ENCODE results near the gene DIP2C. TPM values are rescaled to one million over a fixed set of nuclear protein-coding genes. Genes with fewer than 3 reads are reported as not detected.

DIP2C gene
- total RNA-seq, 1 donor from 2014 or later: 10.1 TPM

DNA sequence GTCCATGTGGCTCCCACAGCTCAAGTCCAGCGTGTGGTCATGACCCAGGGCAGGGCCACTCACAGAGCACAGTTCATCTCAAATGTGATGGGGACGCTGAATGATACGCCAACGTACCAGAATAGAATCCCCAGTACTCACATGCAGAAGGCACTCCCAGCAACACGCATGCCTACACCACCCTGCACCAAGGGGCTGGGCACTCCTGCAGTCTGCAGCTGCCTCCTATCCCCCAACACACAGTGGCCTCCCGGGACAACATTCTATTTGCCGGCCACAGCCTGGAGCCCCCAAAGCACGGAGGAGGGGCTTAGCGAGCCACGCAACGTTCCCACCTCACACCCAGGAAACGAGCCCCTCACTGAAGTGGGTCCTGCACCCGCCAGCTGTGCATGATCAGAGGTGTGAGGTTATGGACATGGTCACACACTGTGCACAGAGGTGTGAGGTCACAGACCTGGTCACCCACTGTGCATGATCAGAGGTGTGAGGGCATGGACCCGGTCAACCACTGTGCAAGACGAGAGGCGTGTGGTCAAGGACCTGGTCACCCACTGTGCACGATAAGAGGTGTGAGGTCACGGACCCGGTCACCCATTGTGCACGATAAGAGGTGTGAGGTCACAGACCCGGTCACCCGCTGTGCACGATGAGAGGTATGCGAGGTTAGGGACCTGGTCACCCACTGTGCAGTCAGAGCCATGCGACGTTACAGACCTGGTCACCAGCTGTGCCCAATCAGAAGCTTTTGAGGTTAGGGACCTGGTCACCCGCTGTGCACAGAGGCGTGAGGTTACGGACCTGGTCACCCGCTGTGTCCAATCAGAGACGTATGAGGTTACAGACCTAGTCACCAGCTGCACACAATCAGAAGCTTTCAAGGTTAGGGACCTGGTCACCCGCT lies 182.8 kb downstream of the DIP2C start:
- H2AFZ ChIP-seq (replicated peaks): no peak overlapping the region
- peaks cover 38% of the 10 kb centered on the region for H4K20me1 ChIP-seq (ENCODE audit: low read depth)
- DNase-seq (ENCODE audit: low spot score): no peak
- peaks cover 10% of the 10 kb centered on the region for H3F3A ChIP-seq (ENCODE audit: low read depth)
- no peak overlapping the region for H3K4me3 ChIP-seq
- Mint-ChIP-seq H3K27me3 (ENCODE audit: insufficient read depth, low read depth) (peaks cover 10% of the 10 kb centered on the region), H3K4me1 (peaks cover 41% of the 10 kb centered on the region), H3K9me3 (no peaks in the 10 kb centered on the region), H3K36me3 (peaks cover 27% of the 10 kb centered on the region), H3K27ac (no peak overlapping the region), H3K4me3 (no peak overlapping the region)
- no peak overlapping the region for H3K27ac ChIP-seq
- TF ChIP-seq EZH2 (IDR thresholded peaks at IDR 0.05): no peak
- TF ChIP-seq EZH2phosphoT487 (IDR thresholded peaks at IDR 0.05): no peak
- TF ChIP-seq, protein P1, sequence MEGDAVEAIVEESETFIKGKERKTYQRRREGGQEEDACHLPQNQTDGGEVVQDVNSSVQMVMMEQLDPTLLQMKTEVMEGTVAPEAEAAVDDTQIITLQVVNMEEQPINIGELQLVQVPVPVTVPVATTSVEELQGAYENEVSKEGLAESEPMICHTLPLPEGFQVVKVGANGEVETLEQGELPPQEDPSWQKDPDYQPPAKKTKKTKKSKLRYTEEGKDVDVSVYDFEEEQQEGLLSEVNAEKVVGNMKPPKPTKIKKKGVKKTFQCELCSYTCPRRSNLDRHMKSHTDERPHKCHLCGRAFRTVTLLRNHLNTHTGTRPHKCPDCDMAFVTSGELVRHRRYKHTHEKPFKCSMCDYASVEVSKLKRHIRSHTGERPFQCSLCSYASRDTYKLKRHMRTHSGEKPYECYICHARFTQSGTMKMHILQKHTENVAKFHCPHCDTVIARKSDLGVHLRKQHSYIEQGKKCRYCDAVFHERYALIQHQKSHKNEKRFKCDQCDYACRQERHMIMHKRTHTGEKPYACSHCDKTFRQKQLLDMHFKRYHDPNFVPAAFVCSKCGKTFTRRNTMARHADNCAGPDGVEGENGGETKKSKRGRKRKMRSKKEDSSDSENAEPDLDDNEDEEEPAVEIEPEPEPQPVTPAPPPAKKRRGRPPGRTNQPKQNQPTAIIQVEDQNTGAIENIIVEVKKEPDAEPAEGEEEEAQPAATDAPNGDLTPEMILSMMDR (IDR thresholded peaks at IDR 0.05): no peak
- no peaks in the 10 kb centered on the region for H3K9me3 ChIP-seq (ENCODE audit: low read depth)
- peaks cover 32% of the 10 kb centered on the region for H3K79me2 ChIP-seq (ENCODE audit: low read depth)
- H3K4me2 ChIP-seq: no peak overlapping the region
- H3K9ac ChIP-seq: no peak overlapping the region
- H3K4me1 ChIP-seq: peaks cover 3% of the 10 kb centered on the region
- H3K27me3 ChIP-seq: no peaks in the 10 kb centered on the region
- no peaks in the 10 kb centered on the region for H3K36me3 ChIP-seq

GRCh38 chr10:505419-505818 lies 184.0 kb downstream of the DIP2C start:
- Histone ChIP-seq H3K27me3 (no peaks in the 10 kb centered on the region), H3K9ac (no peak overlapping the region), H3K79me2 (ENCODE audit: low read depth) (peaks cover 35% of the 10 kb centered on the region)

GRCh38 chr10:504806-505205 lies 184.7 kb downstream of the DIP2C start:
- Histone ChIP-seq H4K20me1 (ENCODE audit: low read depth) (peaks cover 50% of the 10 kb centered on the region), H3K4me2 (no peak overlapping the region), H3K79me2 (ENCODE audit: low read depth) (peaks cover 35% of the 10 kb centered on the region), H3K4me3 (no peak overlapping the region), H3K4me1 (peaks cover 6% of the 10 kb centered on the region), H2AFZ (replicated peaks) (no peak overlapping the region), H3K36me3 (no peaks in the 10 kb centered on the region), H3K9ac (no peak overlapping the region), H3F3A (ENCODE audit: low read depth) (peaks cover 7% of the 10 kb centered on the region), H3K27me3 (no peaks in the 10 kb centered on the region), H3K9me3 (ENCODE audit: low read depth) (no peaks in the 10 kb centered on the region), H3K27ac (no peak overlapping the region)
- Mint-ChIP-seq H3K27ac (no peak overlapping the region), H3K4me3 (no peak overlapping the region), H3K36me3 (peaks cover 27% of the 10 kb centered on the region), H3K4me1 (peaks cover 40% of the 10 kb centered on the region), H3K27me3 (ENCODE audit: insufficient read depth, low read depth) (peaks cover 10% of the 10 kb centered on the region), H3K9me3 (no peaks in the 10 kb centered on the region)
- no peak for DNase-seq (ENCODE audit: low spot score)
- TF ChIP-seq EZH2phosphoT487 (IDR thresholded peaks at IDR 0.05) (no peak), EZH2 (IDR thresholded peaks at IDR 0.05) (no peak)
- TF ChIP-seq, protein P1 (IDR thresholded peaks at IDR 0.05): no peak

More at GRCh38 chr10:505419-505818, 184.0 kb downstream of the DIP2C start:
- no peaks in the 10 kb centered on the region for H3K9me3 ChIP-seq (ENCODE audit: low read depth)
- TF ChIP-seq EZH2 (IDR thresholded peaks at IDR 0.05): no peak
- TF ChIP-seq EZH2phosphoT487 (IDR thresholded peaks at IDR 0.05): no peak
- TF ChIP-seq, protein P1 (IDR thresholded peaks at IDR 0.05): no peak
- peaks cover 7% of the 10 kb centered on the region for H3F3A ChIP-seq (ENCODE audit: low read depth)
- peaks cover 44% of the 10 kb centered on the region for H4K20me1 ChIP-seq (ENCODE audit: low read depth)
- H3K4me1 ChIP-seq: no peaks in the 10 kb centered on the region
- H3K4me3 ChIP-seq: no peak overlapping the region
- H2AFZ ChIP-seq (replicated peaks): no peak overlapping the region
- Mint-ChIP-seq H3K4me3 (no peak overlapping the region), H3K4me1 (peaks cover 37% of the 10 kb centered on the region), H3K36me3 (peaks cover 27% of the 10 kb centered on the region), H3K27ac (no peak overlapping the region), H3K9me3 (no peaks in the 10 kb centered on the region), H3K27me3 (ENCODE audit: insufficient read depth, low read depth) (peaks cover 10% of the 10 kb centered on the region)
- no peak overlapping the region for H3K4me2 ChIP-seq
- no peak for DNase-seq (ENCODE audit: low spot score)
- H3K27ac ChIP-seq: no peak overlapping the region
- H3K36me3 ChIP-seq: no peaks in the 10 kb centered on the region

Measured in neural progenitor cell (in vitro differentiated cells).